ENCODE data around the gene CLEC3A.

Gene CLEC3A

GRCh38 chr16:78005881-78006280, 16.5 kb upstream of the CLEC3A start:
- DNase-seq, result no peak
- in situ Hi-C loops (cut with HindIII; ENCODE audit: low pct_ligation_motif_present, low sequenced_read_pairs), result no loop called here
- TF ChIP-seq, protein P1, sequence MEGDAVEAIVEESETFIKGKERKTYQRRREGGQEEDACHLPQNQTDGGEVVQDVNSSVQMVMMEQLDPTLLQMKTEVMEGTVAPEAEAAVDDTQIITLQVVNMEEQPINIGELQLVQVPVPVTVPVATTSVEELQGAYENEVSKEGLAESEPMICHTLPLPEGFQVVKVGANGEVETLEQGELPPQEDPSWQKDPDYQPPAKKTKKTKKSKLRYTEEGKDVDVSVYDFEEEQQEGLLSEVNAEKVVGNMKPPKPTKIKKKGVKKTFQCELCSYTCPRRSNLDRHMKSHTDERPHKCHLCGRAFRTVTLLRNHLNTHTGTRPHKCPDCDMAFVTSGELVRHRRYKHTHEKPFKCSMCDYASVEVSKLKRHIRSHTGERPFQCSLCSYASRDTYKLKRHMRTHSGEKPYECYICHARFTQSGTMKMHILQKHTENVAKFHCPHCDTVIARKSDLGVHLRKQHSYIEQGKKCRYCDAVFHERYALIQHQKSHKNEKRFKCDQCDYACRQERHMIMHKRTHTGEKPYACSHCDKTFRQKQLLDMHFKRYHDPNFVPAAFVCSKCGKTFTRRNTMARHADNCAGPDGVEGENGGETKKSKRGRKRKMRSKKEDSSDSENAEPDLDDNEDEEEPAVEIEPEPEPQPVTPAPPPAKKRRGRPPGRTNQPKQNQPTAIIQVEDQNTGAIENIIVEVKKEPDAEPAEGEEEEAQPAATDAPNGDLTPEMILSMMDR (IDR thresholded peaks at IDR 0.05; ENCODE audit: low read depth, low read length, missing control alignments), result peak; percentile 8
- Histone ChIP-seq H3K36me3 (replicated peaks) (no peaks in the 10 kb centered on the region), H3K27me3 (replicated peaks) (no peaks in the 10 kb centered on the region), H3K27ac (no peak overlapping the region), H3K4me3 (ENCODE audit: low read depth, low read length) (no peak overlapping the region)

- Histone ChIP-seq H3K27me3 (replicated peaks) (no peaks in the 10 kb centered on the region), H3K4me3 (ENCODE audit: low read depth, low read length) (no peak overlapping the region), H3K27ac (no peak overlapping the region), H3K36me3 (replicated peaks) (no peaks in the 10 kb centered on the region)
- TF ChIP-seq, protein P1 (IDR thresholded peaks at IDR 0.05; ENCODE audit: low read depth, low read length, missing control alignments), result no peak
- no peak for DNase-seq
- in situ Hi-C loops (cut with HindIII; ENCODE audit: low pct_ligation_motif_present, low sequenced_read_pairs), result no loop called here
Measured at GRCh38 chr16:78007121-78007520, 15.2 kb upstream of the CLEC3A start.

DNA sequence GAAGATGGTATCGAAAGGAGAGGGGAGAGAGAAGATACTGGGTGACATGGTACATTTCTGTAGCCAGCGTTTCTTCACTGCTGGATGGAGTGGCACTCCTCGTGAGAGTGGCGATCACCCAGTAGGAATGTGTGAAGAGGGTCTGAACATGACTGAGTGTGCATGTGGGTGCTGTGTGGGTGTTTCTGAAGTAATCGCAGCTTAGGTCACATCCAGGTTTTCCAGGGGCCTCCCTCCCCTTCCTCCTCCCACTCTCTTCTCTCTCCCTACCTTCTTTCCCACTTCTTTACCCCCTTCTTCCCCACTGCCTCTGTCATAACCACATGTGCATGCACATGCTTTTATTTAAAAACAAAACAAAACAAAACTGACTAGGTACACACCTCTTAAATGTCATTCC, 1.8 kb downstream of the CLEC3A start:
- H3K27me3 ChIP-seq (replicated peaks), result no peaks in the 10 kb centered on the region
- in situ Hi-C loops (cut with HindIII; ENCODE audit: low pct_ligation_motif_present, low sequenced_read_pairs), result no loop called here
- no peak overlapping the region for H3K4me3 ChIP-seq (ENCODE audit: low read depth, low read length)
- DNase-seq, result no peak
- no peaks in the 10 kb centered on the region for H3K36me3 ChIP-seq (replicated peaks)
- H3K27ac ChIP-seq, result no peak overlapping the region
- TF ChIP-seq, protein P1 (IDR thresholded peaks at IDR 0.05; ENCODE audit: low read depth, low read length, missing control alignments), result no peak

- Histone ChIP-seq H3K27ac (no peak overlapping the region), H3K27me3 (replicated peaks) (no peaks in the 10 kb centered on the region), H3K36me3 (replicated peaks) (no peaks in the 10 kb centered on the region), H3K4me3 (ENCODE audit: low read depth, low read length) (no peak overlapping the region)
- TF ChIP-seq, protein P1 (IDR thresholded peaks at IDR 0.05; ENCODE audit: low read depth, low read length, missing control alignments), result no peak
- no peak for DNase-seq
- in situ Hi-C loops (cut with HindIII; ENCODE audit: low pct_ligation_motif_present, low sequenced_read_pairs), result no loop called here
Measured at GRCh38 chr16:78025631-78026030, 3.3 kb downstream of the CLEC3A start.

DNA sequence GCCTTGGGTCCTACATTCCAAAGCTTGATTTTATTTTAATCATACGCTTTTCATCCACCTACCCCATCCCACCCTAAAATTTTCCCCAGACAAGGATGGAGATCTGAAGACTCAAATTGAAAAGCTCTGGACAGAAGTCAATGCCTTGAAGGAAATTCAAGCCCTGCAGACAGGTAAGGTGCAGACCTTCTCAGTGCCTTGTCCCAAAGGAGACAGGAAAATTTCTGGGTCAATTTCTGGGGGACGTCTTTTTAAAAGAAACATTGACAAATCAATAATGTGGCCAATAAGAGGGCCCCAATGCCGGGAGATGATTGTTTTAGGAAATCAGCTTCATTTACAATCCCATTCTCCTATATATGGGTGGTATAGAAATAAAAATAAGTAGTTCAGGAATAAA, 5.7 kb downstream of the CLEC3A start:
- TF ChIP-seq, protein P1 (IDR thresholded peaks at IDR 0.05; ENCODE audit: low read depth, low read length, missing control alignments), result no peak
- no peaks in the 10 kb centered on the region for H3K27me3 ChIP-seq (replicated peaks)
- H3K27ac ChIP-seq, result no peak overlapping the region
- H3K4me3 ChIP-seq (ENCODE audit: low read depth, low read length), result no peak overlapping the region
- no peaks in the 10 kb centered on the region for H3K36me3 ChIP-seq (replicated peaks)
- no peak for DNase-seq
- in situ Hi-C loops (cut with HindIII; ENCODE audit: low pct_ligation_motif_present, low sequenced_read_pairs), result no loop called here

DNA sequence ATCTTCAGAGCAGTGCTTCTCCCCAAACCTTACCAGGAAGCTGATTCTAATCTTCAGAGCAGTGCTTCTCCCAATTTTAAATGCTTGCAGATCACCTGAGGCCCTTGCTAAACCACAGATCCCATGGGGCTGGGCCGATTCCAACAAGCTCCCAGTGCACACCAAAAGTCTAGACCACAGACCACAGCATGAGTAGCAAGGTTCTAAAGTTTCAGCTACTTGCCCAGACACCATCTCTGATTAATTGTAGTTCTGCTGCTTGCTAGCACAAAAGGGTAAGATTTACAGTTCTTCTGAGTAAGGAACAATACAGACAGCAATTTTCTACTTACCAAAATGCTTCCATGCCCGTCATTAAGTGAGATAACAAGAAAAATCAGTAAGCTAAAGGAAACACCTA, 12.2 kb downstream of the CLEC3A start:
- H3K4me3 ChIP-seq (ENCODE audit: low read depth, low read length), result no peak overlapping the region
- no peak overlapping the region for H3K27ac ChIP-seq
- DNase-seq, result no peak
- TF ChIP-seq, protein P1 (IDR thresholded peaks at IDR 0.05; ENCODE audit: low read depth, low read length, missing control alignments), result no peak
- no peaks in the 10 kb centered on the region for H3K27me3 ChIP-seq (replicated peaks)
- no peaks in the 10 kb centered on the region for H3K36me3 ChIP-seq (replicated peaks)
- in situ Hi-C loops (cut with HindIII; ENCODE audit: low pct_ligation_motif_present, low sequenced_read_pairs), result no loop called here

Data from brain microvascular endothelial cell (primary cell).